HG03342 (cell line): ENCODE measurements around the gene RELB.
"Not testable (repeated sequence)": the region's sequence is repeated elsewhere in the genome, so short reads cannot be mapped to it uniquely, and the experiment has no call there.

Source experiments
- ATAC-seq: cut with Tn5 transposase; IDR thresholded peaks from one replicate; pipeline ENCODE4 v1.9.1; 2021; ENCODE audit warnings: mild to moderate bottlenecking, moderate library complexity; ENCODE audit not compliant: unreplicated experiment

Gene RELB

DNA sequence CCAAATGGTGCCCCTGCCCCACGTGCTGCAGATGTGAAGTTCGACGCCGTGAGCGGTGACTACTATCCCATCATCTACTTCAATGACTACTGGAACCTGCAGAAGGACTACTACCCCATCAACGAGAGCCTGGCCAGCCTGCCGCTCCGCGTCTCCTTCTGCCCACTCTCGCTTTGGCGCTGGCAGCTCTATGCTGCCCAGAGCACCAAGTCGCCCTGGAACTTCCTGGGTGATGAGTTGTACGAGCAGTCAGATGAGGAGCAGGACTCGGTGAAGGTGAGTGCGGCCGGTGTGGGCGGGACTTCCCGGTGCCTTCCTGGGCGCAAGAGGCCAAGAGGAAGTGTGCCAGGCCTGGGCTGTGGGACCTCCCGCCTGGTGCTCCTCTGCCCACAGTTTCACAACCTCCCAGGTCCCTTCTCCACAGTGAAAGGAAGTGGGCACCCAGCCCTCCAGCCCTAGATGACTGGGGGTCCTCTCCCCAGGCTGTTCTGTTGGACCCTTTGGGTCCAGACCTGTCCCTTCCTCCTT, 14.1 kb upstream of the RELB start:
- ATAC-seq: no peak

DNA sequence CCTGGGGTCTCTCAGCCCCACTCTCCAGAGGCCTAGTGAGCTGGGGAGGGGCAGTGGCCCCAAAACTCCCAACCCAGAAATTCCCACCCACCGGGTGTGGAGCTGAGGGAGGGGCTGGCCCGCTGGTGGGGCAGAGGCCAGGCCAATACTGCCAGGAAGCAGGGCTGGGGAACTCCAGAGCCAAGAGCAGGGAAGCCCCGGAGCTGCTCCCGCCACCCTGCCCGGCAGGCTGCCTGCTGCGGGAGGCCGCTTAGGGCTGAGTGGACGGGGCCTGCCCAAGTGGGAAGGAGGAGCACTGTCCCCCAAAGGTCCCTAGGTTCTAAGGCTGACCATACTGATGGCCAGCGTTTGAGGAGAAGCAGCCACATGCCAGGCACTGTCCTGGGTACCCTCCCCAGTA, 13.0 kb upstream of the RELB start:
- no peak for ATAC-seq

DNA sequence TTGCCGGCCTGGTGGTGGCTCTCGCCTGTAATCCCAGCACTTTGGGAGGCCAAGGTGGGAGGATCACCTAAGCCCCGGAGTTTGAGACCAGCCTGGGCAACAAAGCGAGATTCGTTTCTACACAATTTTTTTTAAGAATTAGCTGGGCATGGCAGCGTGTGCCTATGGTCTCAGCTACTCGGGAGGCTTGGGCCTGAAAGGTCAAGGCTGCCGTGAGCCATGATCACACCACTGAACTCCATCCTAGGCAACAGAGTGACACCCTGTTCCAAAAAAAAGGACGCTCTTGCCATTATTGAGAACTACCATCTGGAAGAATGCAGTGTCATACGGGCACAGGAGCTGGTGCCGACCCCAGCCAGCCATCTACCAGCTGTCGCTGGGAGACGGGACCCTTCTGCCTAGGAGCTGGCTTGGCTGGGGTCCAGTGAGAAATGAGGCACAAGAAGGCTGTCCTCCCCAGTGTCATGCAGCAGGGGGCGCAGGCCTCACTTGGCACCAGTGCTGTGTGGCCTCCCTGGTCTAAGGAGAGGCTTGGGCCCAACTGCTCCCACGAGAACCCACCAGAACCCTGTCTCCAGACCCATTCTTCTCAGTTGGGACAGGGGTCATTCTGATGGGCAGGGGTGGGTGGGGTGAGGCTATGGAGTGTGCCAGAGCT, 12.2 kb upstream of the RELB start:
- no peak for ATAC-seq

DNA sequence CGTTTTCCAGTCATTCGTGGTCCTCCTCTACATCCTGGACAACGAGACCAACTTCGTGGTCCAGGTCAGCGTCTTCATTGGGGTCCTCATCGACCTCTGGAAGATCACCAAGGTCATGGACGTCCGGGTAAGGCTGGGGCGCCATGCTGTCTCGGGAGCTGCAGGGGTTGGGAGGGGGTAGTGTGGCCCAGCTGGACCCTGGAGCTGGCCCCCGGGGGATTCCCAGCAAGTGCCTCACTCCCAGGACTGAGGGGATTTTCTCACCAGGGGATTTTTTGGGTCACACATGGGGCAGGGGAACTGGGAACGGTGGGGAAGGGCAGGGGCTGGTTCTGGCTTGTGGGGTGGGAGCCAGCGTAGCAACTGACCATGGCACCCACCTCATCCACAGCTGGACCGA, 10.8 kb upstream of the RELB start:
- ATAC-seq: no peak

DNA sequence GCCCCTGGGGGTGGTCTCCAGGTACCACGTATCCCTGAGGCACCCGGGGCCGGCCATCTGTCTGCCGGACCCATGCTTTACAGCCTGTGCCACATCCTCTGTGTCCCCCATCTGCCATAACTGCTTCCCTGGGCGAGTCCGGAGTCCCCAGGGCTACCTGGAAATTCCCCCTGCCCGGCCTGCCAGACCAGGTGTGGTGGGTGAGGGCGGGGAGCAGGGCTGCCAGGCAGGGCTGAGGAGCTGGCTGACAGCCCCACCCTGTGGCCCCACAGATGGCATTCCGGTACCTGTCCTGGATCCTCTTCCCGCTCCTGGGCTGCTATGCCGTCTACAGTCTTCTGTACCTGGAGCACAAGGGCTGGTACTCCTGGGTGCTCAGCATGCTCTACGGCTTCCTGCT, 10.3 kb upstream of the RELB start:
- ATAC-seq: no peak

DNA sequence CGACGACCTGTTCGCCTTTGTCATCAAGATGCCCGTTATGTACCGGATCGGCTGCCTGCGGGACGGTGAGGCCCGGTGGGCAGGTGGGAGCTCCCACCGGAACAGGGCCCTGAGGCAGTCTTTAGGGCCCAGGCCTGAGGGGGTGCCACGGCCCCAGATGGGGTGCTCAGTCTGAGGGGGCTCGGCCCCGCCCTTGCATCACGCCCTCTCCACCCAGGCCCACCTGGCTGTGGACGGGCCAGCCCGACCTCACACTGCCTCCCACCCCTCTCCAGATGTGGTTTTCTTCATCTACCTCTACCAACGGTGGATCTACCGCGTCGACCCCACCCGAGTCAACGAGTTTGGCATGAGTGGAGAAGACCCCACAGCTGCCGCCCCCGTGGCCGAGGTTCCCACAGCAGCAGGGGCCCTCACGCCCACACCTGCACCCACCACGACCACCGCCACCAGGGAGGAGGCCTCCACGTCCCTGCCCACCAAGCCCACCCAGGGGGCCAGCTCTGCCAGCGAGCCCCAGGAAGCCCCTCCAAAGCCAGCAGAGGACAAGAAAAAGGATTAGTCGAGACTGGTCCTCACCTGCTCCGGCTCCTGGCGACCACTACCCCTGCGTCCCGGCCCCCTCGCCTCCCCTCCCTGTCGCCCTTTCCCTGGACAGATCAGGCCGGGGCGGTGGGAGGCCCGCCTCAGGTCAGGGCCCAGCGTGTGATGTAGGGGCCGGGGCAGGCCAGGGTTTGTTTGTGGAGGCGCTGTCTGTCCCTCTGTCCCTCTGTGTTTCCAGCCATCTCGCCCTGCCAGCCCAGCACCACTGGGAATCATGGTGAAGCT, 8.7 kb upstream of the RELB start:
- no peak for ATAC-seq

DNA sequence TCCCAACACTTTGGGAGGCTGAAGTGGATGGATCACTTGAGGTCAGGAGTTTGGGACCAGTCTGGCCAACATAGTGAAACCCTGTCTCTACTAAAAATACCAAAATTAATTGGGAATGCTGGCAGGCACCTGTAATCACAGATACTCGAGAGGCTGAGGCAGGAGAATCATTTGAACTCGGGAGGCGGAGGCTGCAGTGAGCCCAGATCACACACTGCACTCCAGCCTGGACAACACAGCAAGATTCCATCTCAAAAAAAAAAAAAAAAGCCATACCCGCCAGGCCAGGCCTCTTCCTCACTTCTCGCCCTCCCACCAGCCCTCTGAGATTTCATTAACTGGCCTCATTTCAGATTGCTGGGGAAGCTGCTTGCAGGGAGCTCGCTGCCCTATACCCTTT, 7.7 kb upstream of the RELB start:
- ATAC-seq: no peak

DNA sequence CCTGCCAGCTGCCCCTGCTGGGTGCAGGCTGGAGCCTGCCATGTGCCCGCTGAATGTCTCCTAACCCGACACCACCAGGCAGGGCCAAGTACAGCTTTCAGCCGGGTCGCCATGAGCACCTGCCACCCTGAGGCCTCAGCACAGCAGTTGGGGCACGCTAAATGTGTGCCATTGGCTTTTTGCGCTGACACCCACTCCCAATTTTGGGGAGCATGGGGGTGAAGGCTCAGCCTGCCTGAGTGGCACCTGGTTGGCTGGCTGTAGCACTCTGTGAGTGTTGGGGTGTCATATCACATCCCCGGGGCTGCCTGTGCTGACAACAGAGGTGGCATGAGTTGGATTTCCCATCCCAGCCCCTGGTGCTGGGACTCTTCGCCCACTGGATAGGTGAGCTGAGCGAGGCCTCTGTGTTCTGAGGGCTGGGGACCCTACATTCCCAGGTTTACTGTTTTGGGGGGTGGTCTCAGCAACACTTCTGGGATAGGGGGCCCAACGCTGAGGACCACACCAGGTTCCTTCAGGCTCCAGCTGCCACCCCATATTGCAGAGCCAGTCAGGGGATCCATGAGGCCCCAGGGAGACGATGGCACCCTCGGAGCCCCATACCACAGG, 7.2 kb upstream of the RELB start:
- ATAC-seq: no peak

DNA sequence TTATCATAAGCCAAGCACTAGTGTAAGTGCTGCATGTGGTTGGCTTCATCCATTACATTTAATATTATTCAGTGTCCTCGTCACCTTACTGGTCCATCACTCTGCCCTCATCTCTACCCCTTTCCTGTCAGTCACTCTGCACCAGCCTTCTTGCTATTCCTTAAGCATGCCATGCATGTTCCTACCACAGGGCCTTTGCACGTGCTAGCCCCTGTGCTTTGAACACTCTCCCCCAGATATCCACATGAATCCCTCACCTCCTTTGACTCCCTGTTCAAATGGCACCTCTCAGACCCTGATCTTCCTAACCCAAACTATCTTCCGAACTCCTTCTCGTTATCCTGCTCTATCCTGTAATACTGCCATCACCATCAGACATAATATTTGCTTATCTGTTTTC, 3.2 kb upstream of the RELB start:
- no peak for ATAC-seq

DNA sequence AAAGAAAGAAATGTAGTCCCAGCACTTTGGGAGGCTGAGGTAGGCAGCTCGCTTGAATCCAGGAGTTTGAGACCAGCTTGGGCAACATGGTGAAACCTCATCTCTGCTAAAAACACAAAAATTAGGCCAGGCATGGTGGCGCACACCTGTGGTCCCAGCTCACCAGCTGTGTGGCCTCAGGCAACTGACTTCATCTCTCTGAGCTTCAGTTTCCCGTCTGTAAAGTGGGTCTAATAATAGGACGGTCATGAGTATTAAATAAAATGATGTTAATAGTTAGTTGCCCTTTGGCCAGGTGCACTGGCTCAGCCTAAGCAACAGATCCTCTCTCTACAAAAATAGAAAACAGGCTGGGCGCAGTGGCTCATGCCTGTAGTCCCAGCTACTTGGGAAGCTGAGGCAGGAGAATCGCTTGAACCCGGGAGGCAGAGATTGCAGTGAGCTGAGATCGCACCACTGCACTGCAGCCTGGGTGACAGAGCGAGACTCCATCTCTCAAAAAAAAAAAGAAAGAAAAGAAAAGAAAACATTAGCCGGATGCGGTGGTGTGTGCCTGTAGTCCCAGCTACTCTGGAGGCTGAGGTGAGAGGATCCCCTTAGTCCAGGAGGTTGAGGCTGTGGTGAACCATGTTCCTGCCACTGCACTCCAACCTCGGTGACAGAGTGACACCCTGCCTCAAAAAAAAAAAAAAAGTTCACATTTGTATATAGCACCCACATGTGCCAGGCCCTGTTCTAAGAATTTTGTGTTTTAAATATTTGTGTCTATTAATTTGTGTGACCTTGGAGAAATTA, 1.9 kb upstream of the RELB start:
- ATAC-seq: not testable (repeated sequence)

DNA sequence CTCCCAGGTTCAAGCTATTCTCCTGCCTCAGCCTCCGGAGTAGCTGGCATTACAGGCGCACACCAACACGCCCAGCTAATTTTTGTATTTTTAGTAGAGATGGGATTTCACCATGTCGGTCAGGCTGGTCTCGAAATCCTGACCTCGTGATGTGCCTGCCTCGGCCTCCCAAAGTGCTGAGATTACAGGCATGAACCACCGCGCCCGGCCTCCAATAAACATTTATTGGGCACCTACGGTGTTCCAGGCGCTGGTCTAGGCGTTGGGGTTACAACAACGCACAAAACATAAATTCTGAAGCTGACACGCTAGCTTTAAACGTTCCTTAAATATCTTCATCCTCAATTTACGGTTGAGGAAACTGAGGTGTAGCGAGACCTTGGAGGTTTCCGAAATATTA, 599 bp upstream of the RELB start:
- ATAC-seq: not testable (repeated sequence)

DNA sequence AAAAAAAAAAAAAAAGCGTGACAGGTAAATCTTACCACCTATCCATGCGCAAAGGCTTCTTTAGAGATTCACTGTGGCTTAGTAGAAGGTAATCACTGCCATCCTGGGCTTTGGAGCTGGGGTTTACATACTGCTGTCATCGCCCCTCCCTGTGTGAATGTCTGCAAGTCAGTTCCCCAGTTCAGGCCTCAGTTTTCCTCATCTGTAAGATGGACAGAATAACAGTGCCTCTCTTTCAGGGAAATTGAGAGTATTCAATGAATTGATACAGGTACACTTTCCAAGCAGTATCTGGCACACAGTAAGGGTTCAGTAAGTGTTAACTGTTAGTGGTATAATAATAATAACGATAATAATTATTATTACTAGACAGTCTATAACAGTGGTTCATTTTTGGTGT, 2.2 kb downstream of the RELB start:
- no peak for ATAC-seq

DNA sequence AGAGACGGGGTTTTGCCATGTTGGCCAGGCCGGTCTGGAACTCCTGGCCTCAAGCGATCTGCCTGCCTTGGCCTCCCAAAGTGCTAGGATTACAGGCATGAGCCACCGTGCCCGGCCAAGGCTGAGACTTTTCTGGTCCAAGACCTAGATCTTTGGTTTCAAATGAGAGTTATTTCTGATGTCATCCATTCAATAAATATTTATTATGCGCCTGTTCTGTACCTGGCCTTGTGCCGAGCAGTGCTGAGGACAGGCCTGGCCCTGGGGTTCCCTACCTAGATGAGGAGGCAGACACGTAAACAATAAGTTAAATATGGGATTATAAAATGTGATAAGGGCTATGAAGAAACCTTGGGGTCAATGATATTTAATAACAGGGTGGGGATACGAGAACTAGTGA, 4.5 kb downstream of the RELB start:
- no peak for ATAC-seq

DNA sequence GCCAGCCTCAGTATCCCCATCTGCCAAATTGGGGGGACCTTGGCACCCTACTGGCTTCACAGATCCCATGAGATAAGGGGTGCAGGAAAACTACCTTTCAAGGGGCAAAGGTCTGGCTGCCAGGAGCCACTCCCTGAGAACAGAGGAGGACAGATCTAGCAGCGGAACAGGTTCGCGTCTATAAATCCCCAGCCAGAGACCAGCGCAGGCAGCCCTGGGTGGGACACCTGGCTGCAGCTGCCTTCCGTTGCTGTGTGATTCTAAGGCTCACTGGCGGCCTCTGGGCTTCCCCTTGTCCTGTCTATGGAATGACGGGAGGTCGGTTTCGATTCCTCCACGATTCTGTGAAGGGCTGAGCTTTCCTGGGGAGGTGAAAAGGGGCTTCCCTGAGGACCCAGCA, 7.3 kb downstream of the RELB start:
- no peak for ATAC-seq

DNA sequence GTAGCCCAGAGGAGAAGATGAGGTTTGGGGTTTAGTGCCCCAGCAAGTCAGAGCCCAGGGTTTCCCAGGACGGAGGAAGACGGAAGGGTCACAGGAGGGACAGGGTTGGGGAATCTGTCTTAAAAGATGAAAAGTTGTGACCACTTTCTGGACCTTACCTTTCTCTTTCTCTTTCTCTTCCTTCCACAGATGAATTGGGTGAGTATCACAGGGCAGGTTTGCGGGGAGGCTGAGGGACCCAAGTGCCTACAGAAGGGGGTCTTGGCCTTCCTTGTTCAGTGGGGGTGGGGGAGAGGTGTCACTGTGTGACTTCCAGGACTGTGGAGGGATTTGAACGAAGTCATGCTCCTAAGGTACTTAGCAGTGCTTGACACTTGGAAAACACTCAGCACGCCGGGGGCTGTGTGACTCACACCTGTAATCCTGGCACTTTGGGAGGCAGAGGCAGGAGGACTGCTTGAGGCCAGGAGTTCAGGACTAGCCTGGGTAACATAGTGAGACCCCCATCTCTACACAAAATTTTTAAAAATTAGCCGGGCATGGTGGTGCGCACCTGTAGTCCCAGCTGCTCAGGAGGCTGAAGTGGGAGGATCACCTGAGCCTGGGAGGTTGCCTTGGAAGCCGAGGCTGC, 8.5 kb downstream of the RELB start:
- ATAC-seq: no peak

DNA sequence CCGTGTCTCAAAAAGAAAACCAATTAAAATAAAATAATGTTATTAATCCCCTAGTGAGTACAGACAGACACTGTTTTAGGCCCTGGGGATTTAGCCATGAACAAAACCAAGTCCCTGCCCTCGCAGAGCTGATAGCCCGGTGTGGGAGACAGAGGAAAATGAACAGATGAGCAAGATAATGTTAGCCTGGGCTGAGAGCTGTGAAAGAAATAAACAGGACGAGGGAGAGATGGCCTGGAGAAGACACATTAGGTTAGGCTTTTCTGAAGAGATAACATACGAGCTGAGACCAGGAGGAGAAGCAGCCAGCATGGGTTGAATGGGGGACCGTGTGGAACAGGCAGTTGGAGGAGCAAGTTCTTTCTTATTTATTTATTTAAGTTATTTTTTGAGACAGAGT, 9.0 kb downstream of the RELB start:
- no peak for ATAC-seq

DNA sequence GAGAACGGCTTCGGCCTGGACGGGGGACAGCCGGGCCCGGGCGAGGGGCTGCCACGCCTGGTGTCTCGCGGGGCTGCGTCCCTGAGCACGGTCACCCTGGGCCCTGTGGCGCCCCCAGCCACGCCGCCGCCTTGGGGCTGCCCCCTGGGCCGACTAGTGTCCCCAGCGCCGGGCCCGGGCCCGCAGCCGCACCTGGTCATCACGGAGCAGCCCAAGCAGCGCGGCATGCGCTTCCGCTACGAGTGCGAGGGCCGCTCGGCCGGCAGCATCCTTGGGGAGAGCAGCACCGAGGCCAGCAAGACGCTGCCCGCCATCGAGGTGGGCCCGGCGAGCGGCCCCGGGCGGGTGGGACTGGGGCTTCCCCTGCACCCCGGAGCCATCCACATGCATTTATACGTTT, 10.7 kb downstream of the RELB start:
- ATAC-seq: no peak

DNA sequence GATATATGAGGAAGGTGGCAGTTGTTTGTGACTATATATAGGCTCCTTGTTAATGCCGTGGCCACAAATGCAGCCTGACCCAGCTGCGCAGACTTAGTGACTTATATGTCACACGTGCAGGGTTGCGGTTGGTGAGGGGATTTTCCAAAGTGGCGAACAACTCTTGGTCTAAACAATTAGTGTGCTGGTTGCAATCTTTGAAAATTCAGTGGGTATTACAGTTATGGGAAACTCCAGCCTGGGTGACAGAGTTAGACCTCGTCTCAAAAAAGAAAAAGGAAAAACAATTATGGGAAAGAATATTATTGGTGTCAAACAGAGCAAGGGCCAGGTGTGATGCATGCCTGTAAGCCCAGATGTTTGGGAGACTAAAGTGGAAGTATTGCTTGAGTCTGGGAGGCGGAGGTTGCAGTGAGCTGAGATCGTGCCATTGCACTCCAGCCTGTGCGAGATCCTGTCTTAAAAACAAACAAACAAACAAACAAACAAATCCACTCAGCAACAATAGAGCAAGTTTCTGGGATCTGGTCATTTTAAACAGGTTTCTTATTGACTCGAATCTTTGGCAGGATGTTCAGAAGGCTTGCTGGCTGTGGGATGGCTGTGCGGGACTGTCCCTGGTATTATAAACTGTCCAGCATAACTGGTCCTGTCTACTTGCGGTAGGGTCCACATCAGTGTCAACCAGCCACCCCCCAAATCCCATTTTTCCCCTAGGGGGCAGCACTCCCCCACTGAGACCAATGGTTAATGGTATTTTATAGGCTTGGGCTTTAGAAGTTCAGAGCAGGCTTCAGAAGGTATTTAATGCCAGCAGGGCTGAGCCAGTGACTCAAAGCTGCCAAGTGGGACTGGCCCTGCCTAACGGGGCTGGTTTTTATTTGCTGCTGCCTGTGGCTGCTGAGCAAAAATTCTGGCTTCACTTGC, 15.4 kb downstream of the RELB start:
- ATAC-seq: peak; percentile 73

DNA sequence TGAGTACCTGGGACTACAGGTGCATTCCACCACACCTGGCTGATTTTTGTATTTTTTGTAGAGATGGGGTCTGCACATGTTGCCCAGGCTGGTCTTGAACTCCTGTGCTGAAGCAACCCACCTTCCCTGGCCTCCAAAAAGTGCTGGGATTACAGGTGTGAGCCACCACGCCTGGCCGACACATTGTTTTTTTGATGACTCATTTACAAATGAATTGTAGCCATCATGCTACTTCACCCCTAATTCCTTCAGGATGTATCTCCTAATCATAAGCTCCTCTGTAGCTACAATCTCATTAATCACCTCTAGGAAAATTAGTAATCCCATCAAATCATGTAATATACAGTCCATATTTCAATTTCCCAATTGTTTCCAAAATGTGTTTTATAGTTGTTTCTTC, 17.9 kb downstream of the RELB start:
- ATAC-seq: no peak

DNA sequence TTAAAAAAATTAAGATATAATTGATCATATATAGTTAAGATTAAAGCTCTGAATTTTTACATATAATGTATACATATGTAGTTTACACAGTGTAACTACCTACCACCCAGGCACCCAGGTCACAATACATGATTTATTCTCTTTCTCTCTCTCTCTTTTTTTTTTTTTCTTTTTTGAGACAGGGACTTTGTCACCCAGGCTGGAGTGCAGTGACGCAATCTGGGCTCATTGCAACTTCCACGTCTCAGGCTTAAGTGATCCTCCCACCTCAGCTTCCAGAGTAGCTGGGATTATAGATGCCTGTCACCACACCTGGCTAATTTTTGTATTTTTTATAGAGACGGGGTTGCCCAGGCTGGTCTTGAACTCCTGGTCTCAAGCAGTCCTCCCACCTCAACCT, 18.8 kb downstream of the RELB start:
- ATAC-seq: no peak
